K562 (cell line): ENCODE results near the gene CNTN5. TPM values are rescaled to one million over a fixed set of nuclear protein-coding genes. Genes with fewer than 3 reads are reported as not detected.

ENCODE experiments used
- ATAC-seq: fragments of 200-7000 bp; cut with Tn5 transposase; 3 replicates; pipeline ENCODE4 v1.9.1; 2020; ENCODE audit warnings: moderate library complexity
- BruUV-seq: library from RNA; stranded (reverse); fragments of 400-500 nt; replicated peaks from 2 replicates; lab custom pipeline; 2021; lab: Mats Ljungman, UMichigan
- CTCF ChIA-PET: fragments of 300-600 bp; formaldehyde crosslinking; extraction: SDS; loops from one replicate; lab custom pipeline; 2021; ENCODE audit warnings: low intra/inter-chr PET ratio; lab: Yijun Ruan, JAX
- POLR2A ChIA-PET: fragments of 300-600, 350-650 bp; sonication (Branson Sonifier 250); formaldehyde crosslinking; extraction: SDS; loops from one replicate; lab custom pipeline; 2021; ENCODE audit warnings: antibody characterized with exemption, inconsistent platforms; lab: Yijun Ruan, JAX
- DNase-seq, 4 experiments: peaks; one replicate each; pipeline versions ENCODE4 v3.0.0 to v3.0.0-alpha.2; 2011 to 2018; ENCODE audit warnings: low spot score in 3 of 4, mixed read lengths in 3 of 4; ENCODE audit errors: extremely low read depth in 1 of 4
- FAIRE-seq: peaks from 2 replicates; lab custom pipeline; 2011; peaks lifted over from hg19 to GRCh38; lab: Jason Lieb, UNC
- H2AFZ ChIP-seq: 2 replicates; pipeline ENCODE4 v1.6.0; 2011; ENCODE audit warnings: low read depth, low read length, control low read depth, inconsistent platforms
- H3K27ac ChIP-seq: fragments of 200-600 bp; 3 replicates; pipeline ENCODE4 v1.8.0; 2011; ENCODE audit warnings: low read depth, mild to moderate bottlenecking, control low read depth, inconsistent platforms, low read length, moderate library complexity, mixed read lengths; ENCODE audit errors: extremely low read depth
- H3K27me3 ChIP-seq, 2 experiments: fragments of 300-600 bp in 1 of 2; 2 replicates in 1 of 2; 3 replicates in 1 of 2; pipeline versions ENCODE4 v1.6.0 to v1.8.0; 2011; ENCODE audit warnings: inconsistent platforms in 2 of 2, low read length in 2 of 2, mild to moderate bottlenecking in 1 of 2, mixed read lengths in 1 of 2, moderate library complexity in 1 of 2; ENCODE audit not compliant: control insufficient read depth in 2 of 2, insufficient read depth in 2 of 2
- H3K36me3 ChIP-seq: fragments of 300-600 bp; 3 replicates; pipeline ENCODE4 v1.8.0; 2011; ENCODE audit warnings: mild to moderate bottlenecking, low read length, inconsistent platforms; ENCODE audit not compliant: control insufficient read depth, insufficient read depth
- H3K4me1 ChIP-seq, 2 experiments: fragments of 200-600 bp in 1 of 2; replicated peaks in 1 of 2; 2 replicates in 1 of 2; 3 replicates in 1 of 2; pipeline versions ENCODE4 v1.5.1 to v1.8.0; 2011; ENCODE audit warnings: inconsistent platforms in 2 of 2, low read length in 2 of 2, mild to moderate bottlenecking in 1 of 2, mixed read lengths in 1 of 2, moderate library complexity in 1 of 2; ENCODE audit not compliant: control insufficient read depth in 2 of 2, insufficient read depth in 2 of 2
- H3K4me2 ChIP-seq: 2 replicates; pipeline ENCODE4 v1.6.1; 2011; ENCODE audit warnings: low read length, control low read depth, inconsistent platforms, mixed read lengths; ENCODE audit not compliant: insufficient read depth
- H3K4me3 ChIP-seq: fragments of 200-600 bp; sonication (generic), shearing (Covaris generic); 2 replicates; pipeline ENCODE4 v1.5.1; 2016; ENCODE audit warnings: control low read depth, inconsistent platforms
- H3K79me2 ChIP-seq: fragments of 200-600 bp; 3 replicates; pipeline ENCODE4 v1.8.0; 2011; ENCODE audit warnings: low read length, inconsistent platforms; ENCODE audit not compliant: control insufficient read depth, insufficient read depth
- H3K9ac ChIP-seq, 2 experiments: 2 replicates each; pipeline versions ENCODE4 v1.6.0 to v1.6.1; 2011; ENCODE audit warnings: low read depth in 2 of 2, low read length in 2 of 2, control low read depth in 1 of 2, inconsistent platforms in 1 of 2, mild to moderate bottlenecking in 1 of 2, mixed read lengths in 1 of 2; ENCODE audit not compliant: insufficient read depth in 1 of 2
- H3K9me1 ChIP-seq: one replicate; pipeline ENCODE4 v1.6.0; 2011; ENCODE audit warnings: inconsistent platforms, mild to moderate bottlenecking, low read length, moderate library complexity; ENCODE audit not compliant: control insufficient read depth, insufficient read depth
- H3K9me3 ChIP-seq: replicated peaks from 2 replicates; pipeline ENCODE4 v1.5.1; 2011; ENCODE audit warnings: low read depth, low read length, inconsistent platforms; ENCODE audit not compliant: control insufficient read depth, insufficient read depth
- H4K20me1 ChIP-seq: replicated peaks from 2 replicates; pipeline ENCODE4 v1.6.1; 2011; ENCODE audit warnings: low read length, inconsistent platforms, mixed read lengths; ENCODE audit not compliant: control insufficient read depth, insufficient read depth
- ARID2 ChIP-seq: fragments of 450-650 bp; IDR thresholded peaks from 2 replicates; pipeline ENCODE4 v1.6.1; 2017; ENCODE audit warnings: antibody characterized with exemption, mild to moderate bottlenecking
- ATF3 ChIP-seq, 2 experiments: fragments of 450-650 bp in 1 of 2; sonication (generic) in 1 of 2; formaldehyde crosslinking in 1 of 2; IDR thresholded peaks in 1 of 2; conservative IDR thresholded peaks in 1 of 2; 2 replicates each; pipeline versions ENCODE4 v1.6.1 to v1.8.1; 2016 to 2023; ENCODE audit warnings: mild to moderate bottlenecking in 2 of 2, moderate library complexity in 2 of 2, inconsistent platforms in 1 of 2, missing genetic modification reagents in 1 of 2
- CHCHD3 ChIP-seq: fragments of 250-450 bp; sonication (Bioruptor Pico); IDR thresholded peaks from 2 replicates; pipeline ENCODE4 v2.1.2; 2022; ENCODE audit warnings: mild to moderate bottlenecking
- ELF2 ChIP-seq: fragments of 250-450 bp; sonication (Bioruptor Pico); IDR thresholded peaks from 2 replicates; pipeline ENCODE4 v1.5.0; 2021; ENCODE audit warnings: mild to moderate bottlenecking
- ESRRA ChIP-seq: fragments of 450-650 bp; IDR thresholded peaks from 2 replicates; pipeline ENCODE4 v1.6.1; 2014; ENCODE audit warnings: low read depth, mild to moderate bottlenecking, moderate library complexity, borderline replicate concordance
- HDAC3 ChIP-seq: fragments of 450-650 bp; IDR thresholded peaks from 2 replicates; pipeline ENCODE4 v1.6.1; 2018; ENCODE audit warnings: borderline replicate concordance, mild to moderate bottlenecking, moderate library complexity; ENCODE audit not compliant: partially characterized antibody
- PRDM10 ChIP-seq: fragments of 450-650 bp; IDR thresholded peaks from 2 replicates; pipeline ENCODE4 v1.6.1; 2018; ENCODE audit not compliant: partially characterized antibody
- RAD21 ChIP-seq, 2 experiments: fragments of 250-450 bp in 1 of 2; fragments of 450-650 bp in 1 of 2; sonication (Bioruptor Pico) in 1 of 2; formaldehyde crosslinking in 1 of 2; IDR thresholded peaks in 1 of 2; conservative IDR thresholded peaks in 1 of 2; 2 replicates each; pipeline versions ENCODE4 v1.4.0 to v1.8.0; 2020 to 2022; ENCODE audit warnings: mild to moderate bottlenecking in 2 of 2, moderate library complexity in 1 of 2
- TAF9B ChIP-seq: fragments of 450-650 bp; IDR thresholded peaks from 2 replicates; pipeline ENCODE4 v1.6.1; 2018; ENCODE audit warnings: mild to moderate bottlenecking; ENCODE audit not compliant: partially characterized antibody
- ZNF121 ChIP-seq: sonication (generic); formaldehyde crosslinking; conservative IDR thresholded peaks from 2 replicates; pipeline ENCODE4 v1.8.0; 2022; ENCODE audit warnings: missing genetic modification reagents
- ZNF445 ChIP-seq: fragments of 250-450 bp; sonication (Bioruptor Pico); IDR thresholded peaks from 2 replicates; pipeline ENCODE4 v1.4.0; 2020; ENCODE audit warnings: low read depth, mild to moderate bottlenecking, moderate library complexity
- WGBS: fragments of 100-300 bp; shearing (Covaris generic); methylation state at CpG from one replicate; pipeline ENCODE4 v1.1.6; 2016; ENCODE audit warnings: low coverage, mixed read lengths; ENCODE audit not compliant: insufficient coverage; ENCODE audit errors: missing lambda C conversion rate; 5-methylcytosine and 5-hydroxymethylcytosine counted together
- in situ Hi-C: fragments of 300-500 bp; cut with MboI; formaldehyde crosslinking; loops from 4 replicates; pipeline ENCODE4 v1.15.0; 2018; ENCODE audit warnings: inconsistent platforms, mixed read lengths
- intact Hi-C: fragments of 100-400 bp; cut with micrococcal nuclease; formaldehyde crosslinking; loops from 2 replicates; pipeline ENCODE4 v1.14.2; 2022
- polyA plus RNA-seq, 8 experiments: library from polyadenylated mRNA; depleted of rRNA in 4 of 8; stranded (reverse) in 5 of 8; unstranded in 3 of 8; fragments of >200 nt; fragmentation: Nextera tagmentation in 2 of 8; fragmentation: Illumina TruSeq in 1 of 8; extraction: Ambion mirVana in 2 of 8; extraction: Trizol in 1 of 8; gene quantifications; 2 replicates each; pipeline versions ENCODE4 v1.2.1 to v1.2.3, GENCODE V29; 2011 to 2014; ENCODE audit warnings: inconsistent platforms in 1 of 8, missing spikeins in 1 of 8
- total RNA-seq, 7 experiments: library from RNA; depleted of rRNA in 6 of 7; stranded (reverse); fragments of >200 nt in 6 of 7; fragmentation: Illumina TruSeq in 2 of 7; extraction: Trizol in 2 of 7; gene quantifications; 2 replicates each; pipeline versions ENCODE4 v1.2.1 to v1.2.3, GENCODE V29; 2011 to 2021; ENCODE audit warnings: low replicate concordance in 1 of 7
- TF ChIP-seq, protein P1 (sequence below): sonication (generic); formaldehyde crosslinking; IDR thresholded peaks from 2 replicates; pipeline ENCODE4 v1.9.0; 2022; ENCODE audit warnings: mild to moderate bottlenecking, missing genetic modification reagents
- TF ChIP-seq, protein P2 (sequence below): fragments of 250-450 bp; sonication (Bioruptor Pico); IDR thresholded peaks from 2 replicates; pipeline ENCODE4 v1.9.0; 2021; ENCODE audit warnings: mild to moderate bottlenecking

CNTN5 gene
- total and polyA plus RNA-seq, 9 of the 15 experiments (the other 6 are each of a cell fraction or from before 2014, with no cell fraction given), result 0.03 TPM; not detected in 8

DNA sequence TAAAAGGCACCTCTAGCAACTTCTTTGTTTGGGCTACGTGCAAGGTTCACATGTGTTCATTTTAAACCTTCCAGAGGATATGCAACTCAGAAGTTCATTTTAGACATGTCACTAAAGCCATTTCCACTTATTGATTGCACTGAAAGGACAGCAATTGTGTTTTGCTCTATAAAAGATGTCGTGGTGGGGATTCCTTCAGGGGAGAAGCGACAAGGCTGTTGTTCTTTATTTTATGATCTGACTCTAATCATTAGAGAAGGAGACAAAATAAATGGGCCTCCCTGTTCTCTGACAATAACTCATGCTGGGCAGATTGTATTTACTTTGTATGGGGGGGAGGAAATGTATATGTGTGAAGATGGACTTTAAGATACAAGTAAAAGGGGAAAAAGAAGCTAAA lies 1296.2 kb downstream of the CNTN5 start (continued):
- TF ChIP-seq, protein P1, sequence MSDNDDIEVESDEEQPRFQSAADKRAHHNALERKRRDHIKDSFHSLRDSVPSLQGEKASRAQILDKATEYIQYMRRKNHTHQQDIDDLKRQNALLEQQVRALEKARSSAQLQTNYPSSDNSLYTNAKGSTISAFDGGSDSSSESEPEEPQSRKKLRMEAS (CRISPR knock-in tag), result no peak
- no peak for TF ChIP-seq ZNF445 (CRISPR knock-in tag)
- no peak for TF ChIP-seq PRDM10
- no peak for TF ChIP-seq CHCHD3 (CRISPR knock-in tag)
- TF ChIP-seq ESRRA, result no peak

GRCh38 chr11:100319691-100320090 lies 1298.9 kb downstream of the CNTN5 start:
- H3K79me2 ChIP-seq, result no peaks in the 10 kb centered on the region
- H2AFZ ChIP-seq, result no peak overlapping the region
- H3K36me3 ChIP-seq, result no peaks in the 10 kb centered on the region
- no peak overlapping the region for H3K4me3 ChIP-seq
- FAIRE-seq, result no peak
- H3K9ac ChIP-seq, result no peak overlapping the region
- 0% methylated on average over 3 of the region's 3 CpGs for WGBS
- H3K9me3 ChIP-seq, result no peaks in the 10 kb centered on the region
- no peaks in the 10 kb centered on the region for H3K4me1 ChIP-seq
- in situ Hi-C loops, result no loop called here
- BruUV-seq, result no TSS peak
- CTCF ChIA-PET, result no interaction called here
- no peaks in the 10 kb centered on the region for H4K20me1 ChIP-seq
- ATAC-seq, result no peak
- H3K27ac ChIP-seq, result no peak overlapping the region
- intact Hi-C loops, result no loop called here
- no peaks in the 10 kb centered on the region for H3K27me3 ChIP-seq
- no peak overlapping the region for H3K4me2 ChIP-seq
- no peak for DNase-seq
- POLR2A ChIA-PET, result no interaction called here
- H3K9me1 ChIP-seq, result no peaks in the 10 kb centered on the region
- TF ChIP-seq RAD21 (CRISPR knock-in tag; conservative IDR thresholded peaks at IDR 0.05 in 1 of 2, IDR thresholded peaks at IDR 0.05 in 1 of 2), result no peak
- no peak for TF ChIP-seq ZNF121
- TF ChIP-seq, protein P2, sequence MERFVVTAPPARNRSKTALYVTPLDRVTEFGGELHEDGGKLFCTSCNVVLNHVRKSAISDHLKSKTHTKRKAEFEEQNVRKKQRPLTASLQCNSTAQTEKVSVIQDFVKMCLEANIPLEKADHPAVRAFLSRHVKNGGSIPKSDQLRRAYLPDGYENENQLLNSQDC (CRISPR knock-in tag), result no peak
- TF ChIP-seq HDAC3, result no peak
- TF ChIP-seq TAF9B, result no peak
- TF ChIP-seq ELF2 (CRISPR knock-in tag), result no peak
- TF ChIP-seq ATF3 (IDR thresholded peaks at IDR 0.05), result no peak
- no peak for TF ChIP-seq ATF3 (CRISPR knock-in tag; conservative IDR thresholded peaks at IDR 0.05)
- TF ChIP-seq ARID2, result no peak
